ENCODE results near the gene NCOA4. TPM values are rescaled to one million over a fixed set of nuclear protein-coding genes. Genes with fewer than 3 reads are reported as not detected.

NCOA4 gene
- polyA plus RNA-seq, 1 donor = 159 TPM

DNA sequence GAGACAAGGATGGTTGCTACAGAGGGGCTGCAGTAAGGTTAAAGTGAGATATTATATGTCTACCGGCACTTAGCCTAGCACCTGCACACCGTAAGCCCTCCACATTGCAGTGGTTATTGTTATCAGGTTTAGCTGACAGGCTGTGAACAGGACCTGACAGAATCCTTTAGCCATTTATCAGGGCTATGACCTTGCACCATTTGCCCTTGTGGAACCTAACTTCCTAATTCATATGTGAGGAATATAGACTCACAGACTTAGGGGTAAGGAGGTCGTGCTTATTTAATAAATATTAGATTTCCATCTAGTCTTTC is 10.1 kb downstream of the NCOA4 start:
- peaks cover 33% of the 10 kb centered on the region for H3K4me1 ChIP-seq (ENCODE audit: control insufficient read depth, insufficient read depth, low read length)
- H3K4me3 ChIP-seq (ENCODE audit: low read length) = no peak overlapping the region
- WGBS (ENCODE audit: insufficient coverage, low lambda C conversion rate) = 90% methylated on average over 2 of the region's 3 CpGs
- H3K27ac ChIP-seq (ENCODE audit: low read length) = peak overlapping the region; percentile 41
- peaks cover 13% of the 10 kb centered on the region for H3K36me3 ChIP-seq (ENCODE audit: control insufficient read depth, insufficient read depth, low read length)
- DNase-seq = no peak
- no peaks in the 10 kb centered on the region for H3K27me3 ChIP-seq (ENCODE audit: control insufficient read depth, insufficient read depth, low read length)
- peaks cover 4% of the 10 kb centered on the region for H3K9me3 ChIP-seq (ENCODE audit: control insufficient read depth, low read depth, low read length)

- Histone ChIP-seq H3K27me3 (ENCODE audit: control insufficient read depth, insufficient read depth, low read length) (no peaks in the 10 kb centered on the region), H3K27ac (ENCODE audit: low read length) (peak overlapping the region; percentile 41), H3K9me3 (ENCODE audit: control insufficient read depth, low read depth, low read length) (peaks cover 4% of the 10 kb centered on the region), H3K4me1 (ENCODE audit: control insufficient read depth, insufficient read depth, low read length) (peaks cover 28% of the 10 kb centered on the region), H3K36me3 (ENCODE audit: control insufficient read depth, insufficient read depth, low read length) (peaks cover 18% of the 10 kb centered on the region), H3K4me3 (ENCODE audit: low read length) (no peak overlapping the region)
- WGBS (ENCODE audit: insufficient coverage, low lambda C conversion rate) = no CpG with 5 or more reads among the region's 7 CpGs
- DNase-seq = peak in 1 of 2 donors; percentile 65
Observed at GRCh38 chr10:46019569-46020343, 10.7 kb downstream of the NCOA4 start.

- H3K36me3 ChIP-seq (ENCODE audit: control insufficient read depth, insufficient read depth, low read length) = peaks cover 22% of the 10 kb centered on the region
- H3K27me3 ChIP-seq (ENCODE audit: control insufficient read depth, insufficient read depth, low read length) = no peaks in the 10 kb centered on the region
- peak overlapping the region; percentile 3 for H3K27ac ChIP-seq (ENCODE audit: low read length)
- no peak for DNase-seq
- peaks cover 24% of the 10 kb centered on the region for H3K4me1 ChIP-seq (ENCODE audit: control insufficient read depth, insufficient read depth, low read length)
- 60% methylated on average over 1 of the region's 3 CpGs for WGBS (ENCODE audit: insufficient coverage, low lambda C conversion rate)
- peaks cover 4% of the 10 kb centered on the region for H3K9me3 ChIP-seq (ENCODE audit: control insufficient read depth, low read depth, low read length)
- H3K4me3 ChIP-seq (ENCODE audit: low read length) = no peak overlapping the region
Observed at GRCh38 chr10:46019177-46019528, 11.3 kb downstream of the NCOA4 start.

- 100% methylated on average over 1 of the region's 2 CpGs for WGBS (ENCODE audit: insufficient coverage, low lambda C conversion rate)
- H3K4me3 ChIP-seq (ENCODE audit: low read length) = no peak overlapping the region
- no peaks in the 10 kb centered on the region for H3K27me3 ChIP-seq (ENCODE audit: control insufficient read depth, insufficient read depth, low read length)
- peaks cover 19% of the 10 kb centered on the region for H3K4me1 ChIP-seq (ENCODE audit: control insufficient read depth, insufficient read depth, low read length)
- H3K36me3 ChIP-seq (ENCODE audit: control insufficient read depth, insufficient read depth, low read length) = peaks cover 27% of the 10 kb centered on the region
- DNase-seq = no peak
- H3K27ac ChIP-seq (ENCODE audit: low read length) = no peak overlapping the region
- H3K9me3 ChIP-seq (ENCODE audit: control insufficient read depth, low read depth, low read length) = peaks cover 4% of the 10 kb centered on the region
Observed at GRCh38 chr10:46018453-46019176, 11.8 kb downstream of the NCOA4 start.

GRCh38 chr10:46017733-46018132 is 12.7 kb downstream of the NCOA4 start:
- Histone ChIP-seq H3K27ac (ENCODE audit: low read length) (no peak overlapping the region), H3K4me3 (ENCODE audit: low read length) (no peak overlapping the region), H3K36me3 (ENCODE audit: control insufficient read depth, insufficient read depth, low read length) (peaks cover 34% of the 10 kb centered on the region), H3K4me1 (ENCODE audit: control insufficient read depth, insufficient read depth, low read length) (peaks cover 17% of the 10 kb centered on the region), H3K27me3 (ENCODE audit: control insufficient read depth, insufficient read depth, low read length) (no peaks in the 10 kb centered on the region), H3K9me3 (ENCODE audit: control insufficient read depth, low read depth, low read length) (no peaks in the 10 kb centered on the region)
- 100% methylated on average over 1 of the region's 2 CpGs for WGBS (ENCODE audit: insufficient coverage, low lambda C conversion rate)
- DNase-seq = no peak

- H3K36me3 ChIP-seq (ENCODE audit: control insufficient read depth, insufficient read depth, low read length) = peaks cover 39% of the 10 kb centered on the region
- no peaks in the 10 kb centered on the region for H3K27me3 ChIP-seq (ENCODE audit: control insufficient read depth, insufficient read depth, low read length)
- no peaks in the 10 kb centered on the region for H3K9me3 ChIP-seq (ENCODE audit: control insufficient read depth, low read depth, low read length)
- H3K4me3 ChIP-seq (ENCODE audit: low read length) = no peak overlapping the region
- no peak for DNase-seq
- 100% methylated on average over 1 of the region's 1 CpG for WGBS (ENCODE audit: insufficient coverage, low lambda C conversion rate)
- no peak overlapping the region for H3K27ac ChIP-seq (ENCODE audit: low read length)
- H3K4me1 ChIP-seq (ENCODE audit: control insufficient read depth, insufficient read depth, low read length) = peaks cover 17% of the 10 kb centered on the region
Observed at GRCh38 chr10:46016811-46017210, 13.6 kb downstream of the NCOA4 start.

GRCh38 chr10:46016190-46016589 is 14.2 kb downstream of the NCOA4 start:
- H3K4me1 ChIP-seq (ENCODE audit: control insufficient read depth, insufficient read depth, low read length) = peaks cover 15% of the 10 kb centered on the region
- H3K27ac ChIP-seq (ENCODE audit: low read length) = no peak overlapping the region
- no peak overlapping the region for H3K4me3 ChIP-seq (ENCODE audit: low read length)
- no peak for DNase-seq
- H3K36me3 ChIP-seq (ENCODE audit: control insufficient read depth, insufficient read depth, low read length) = peaks cover 44% of the 10 kb centered on the region
- H3K9me3 ChIP-seq (ENCODE audit: control insufficient read depth, low read depth, low read length) = no peaks in the 10 kb centered on the region
- WGBS (ENCODE audit: insufficient coverage, low lambda C conversion rate) = no CpG with 5 or more reads among the region's 5 CpGs
- no peaks in the 10 kb centered on the region for H3K27me3 ChIP-seq (ENCODE audit: control insufficient read depth, insufficient read depth, low read length)

DNA sequence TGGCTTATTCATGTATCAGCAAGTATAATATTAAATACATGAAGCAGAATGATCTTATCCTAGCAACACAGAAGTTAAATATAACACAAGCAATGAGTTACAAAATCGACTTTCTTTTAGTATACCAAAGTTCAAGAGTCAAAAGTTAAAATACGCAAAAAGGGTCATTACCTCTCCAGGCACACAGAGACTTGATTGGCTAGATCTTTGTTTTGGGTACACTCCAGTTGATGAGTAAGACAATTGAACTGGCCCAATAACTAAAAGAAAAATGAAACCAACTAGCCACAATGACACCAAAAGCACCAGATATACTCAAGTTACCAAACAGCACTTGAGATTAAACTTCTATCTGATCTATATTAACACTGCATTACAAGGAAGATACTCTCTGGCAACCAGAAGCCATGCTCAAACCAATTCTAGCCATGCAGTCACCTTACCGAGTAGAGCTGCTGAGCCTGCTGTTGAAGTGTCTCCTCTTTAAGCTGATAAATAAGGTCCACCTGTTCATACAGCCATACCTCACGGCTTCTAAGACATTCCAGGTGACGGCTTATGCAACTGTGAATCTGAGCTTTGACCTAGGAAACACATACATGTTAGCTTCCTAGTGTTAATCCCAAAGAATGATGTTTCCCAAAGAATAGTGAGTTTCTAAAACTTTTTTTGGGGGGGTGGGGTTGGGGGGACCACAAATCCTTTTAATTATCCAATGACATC is 15.6 kb downstream of the NCOA4 start:
- no peak overlapping the region for H3K27ac ChIP-seq (ENCODE audit: low read length)
- H3K36me3 ChIP-seq (ENCODE audit: control insufficient read depth, insufficient read depth, low read length) = peaks cover 56% of the 10 kb centered on the region
- no CpG with 5 or more reads among the region's 5 CpGs for WGBS (ENCODE audit: insufficient coverage, low lambda C conversion rate)
- no peaks in the 10 kb centered on the region for H3K27me3 ChIP-seq (ENCODE audit: control insufficient read depth, insufficient read depth, low read length)
- DNase-seq = peak in 1 of 2 donors; percentile 48
- H3K9me3 ChIP-seq (ENCODE audit: control insufficient read depth, low read depth, low read length) = no peaks in the 10 kb centered on the region
- no peak overlapping the region for H3K4me3 ChIP-seq (ENCODE audit: low read length)
- H3K4me1 ChIP-seq (ENCODE audit: control insufficient read depth, insufficient read depth, low read length) = peaks cover 7% of the 10 kb centered on the region

DNA sequence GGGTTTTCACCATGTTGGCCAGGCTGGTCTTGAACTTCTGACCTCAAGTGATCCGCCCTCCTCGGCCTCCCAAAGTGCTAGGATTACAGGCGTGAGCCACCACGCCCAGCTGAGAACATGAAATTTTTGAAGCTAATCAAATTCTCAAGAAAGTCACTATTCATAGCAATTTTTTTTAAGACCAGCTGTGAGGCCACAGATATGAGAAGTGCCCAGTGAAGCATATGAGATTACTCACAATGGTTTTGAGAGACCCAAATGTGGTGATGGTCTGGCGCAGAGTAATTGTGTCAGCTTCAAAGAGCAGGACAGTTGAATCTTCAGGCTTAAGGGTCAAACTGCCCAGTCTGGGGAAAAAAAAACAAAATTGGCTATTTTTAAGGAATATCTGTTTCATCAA is 16.2 kb downstream of the NCOA4 start:
- Histone ChIP-seq H3K36me3 (ENCODE audit: control insufficient read depth, insufficient read depth, low read length) (peaks cover 63% of the 10 kb centered on the region), H3K4me1 (ENCODE audit: control insufficient read depth, insufficient read depth, low read length) (peaks cover 3% of the 10 kb centered on the region), H3K9me3 (ENCODE audit: control insufficient read depth, low read depth, low read length) (no peaks in the 10 kb centered on the region), H3K4me3 (ENCODE audit: low read length) (no peak overlapping the region), H3K27me3 (ENCODE audit: control insufficient read depth, insufficient read depth, low read length) (no peaks in the 10 kb centered on the region), H3K27ac (ENCODE audit: low read length) (no peak overlapping the region)
- no peak for DNase-seq
- WGBS (ENCODE audit: insufficient coverage, low lambda C conversion rate) = no CpG with 5 or more reads among the region's 5 CpGs

GRCh38 chr10:46012746-46013145 is 17.7 kb downstream of the NCOA4 start:
- H3K4me3 ChIP-seq (ENCODE audit: low read length) = no peak overlapping the region
- H3K9me3 ChIP-seq (ENCODE audit: control insufficient read depth, low read depth, low read length) = no peaks in the 10 kb centered on the region
- no peaks in the 10 kb centered on the region for H3K27me3 ChIP-seq (ENCODE audit: control insufficient read depth, insufficient read depth, low read length)
- H3K4me1 ChIP-seq (ENCODE audit: control insufficient read depth, insufficient read depth, low read length) = no peaks in the 10 kb centered on the region
- no peak overlapping the region for H3K27ac ChIP-seq (ENCODE audit: low read length)
- no CpG with 5 or more reads among the region's 3 CpGs for WGBS (ENCODE audit: insufficient coverage, low lambda C conversion rate)
- DNase-seq = no peak
- peaks cover 77% of the 10 kb centered on the region for H3K36me3 ChIP-seq (ENCODE audit: control insufficient read depth, insufficient read depth, low read length)
